Activated T-helper 1 cell treated with anti-CD3 and anti-CD28 coated beads, Interleukin-12 subunit alpha, Interleukin-12 subunit beta, Interleukin-2, Interleukin-4 antibody, amounts not matched to agents 30 ng/mL and 10 ng/mL and 1 ng/mL, durations not matched to agents 14 hours and 24 hours and 36 hours (primary cell): ENCODE data around the gene HECTD4. TPM values are rescaled to one million over a fixed set of nuclear protein-coding genes. Genes with fewer than 3 reads are reported as not detected.
"Not testable (repeated sequence)": the region's sequence is repeated elsewhere in the genome, so short reads cannot be mapped to it uniquely, and the experiment has no call there.

Experiments used
- DNase-seq: peaks from one replicate; pipeline ENCODE4 v3.0.0; 2021; ENCODE audit warnings: low spot score
- H3K27ac Mint-ChIP-seq: one replicate; pipeline ENCODE4 v1.8.0; 2021; ENCODE audit warnings: mild to moderate bottlenecking, mixed read lengths
- H3K27me3 Mint-ChIP-seq: one replicate; pipeline ENCODE4 v1.8.0; 2022; ENCODE audit warnings: mild to moderate bottlenecking, moderate library complexity, mixed read lengths; ENCODE audit not compliant: insufficient read depth
- H3K36me3 Mint-ChIP-seq: one replicate; pipeline ENCODE4 v1.8.0; 2021; ENCODE audit warnings: low read depth, mixed read lengths
- H3K4me1 Mint-ChIP-seq: one replicate; pipeline ENCODE4 v1.8.0; 2021; ENCODE audit warnings: low read depth, mixed read lengths
- H3K4me3 Mint-ChIP-seq: one replicate; pipeline ENCODE4 v1.8.0; 2021; ENCODE audit warnings: mild to moderate bottlenecking, moderate library complexity, mixed read lengths
- H3K9me3 Mint-ChIP-seq: one replicate; pipeline ENCODE4 v1.8.0; 2021; ENCODE audit warnings: mixed read lengths
- intact Hi-C: fragments of 100-400 bp; cut with micrococcal nuclease; formaldehyde crosslinking; loops from one replicate; pipeline ENCODE4 v1.15.1; 2024
- total RNA-seq: library from RNA; stranded (reverse); gene quantifications from 2 replicates; pipeline ENCODE4 v1.2.3, GENCODE V29; 2022

HECTD4 gene
- total RNA-seq, 1 donor from 2014 or later: 36.9 TPM

DNA sequence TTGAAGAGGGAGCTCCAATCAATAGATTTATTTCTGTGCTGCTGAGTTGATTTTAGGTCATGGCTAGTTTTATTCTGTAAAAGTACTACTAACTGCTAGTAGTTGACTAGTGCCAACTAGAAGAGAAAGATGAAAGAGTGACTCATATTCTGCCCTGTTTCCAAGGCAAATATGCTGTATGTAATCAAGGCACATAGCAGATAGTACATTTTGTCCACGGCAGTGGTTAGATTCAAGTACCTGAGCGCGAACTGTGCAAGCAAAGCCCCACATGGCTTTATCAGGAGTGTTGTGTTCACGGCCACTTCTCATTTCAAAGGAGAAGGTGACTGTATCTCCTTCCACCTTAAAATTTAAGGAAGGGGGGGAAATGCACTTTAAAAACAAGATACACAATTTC is 130.0 kb downstream of the HECTD4 start:
- no peak for DNase-seq
- Mint-ChIP-seq H3K36me3 (peaks cover 33% of the 10 kb centered on the region), H3K27ac (no peak overlapping the region), H3K4me1 (no peaks in the 10 kb centered on the region), H3K9me3 (no peaks in the 10 kb centered on the region), H3K27me3 (no peaks in the 10 kb centered on the region), H3K4me3 (no peak overlapping the region)
- intact Hi-C loops: no loop called here

- intact Hi-C loops: not testable (repeated sequence)
Measured at GRCh38 chr12:112244902-112245301, 137.3 kb downstream of the HECTD4 start.

DNA sequence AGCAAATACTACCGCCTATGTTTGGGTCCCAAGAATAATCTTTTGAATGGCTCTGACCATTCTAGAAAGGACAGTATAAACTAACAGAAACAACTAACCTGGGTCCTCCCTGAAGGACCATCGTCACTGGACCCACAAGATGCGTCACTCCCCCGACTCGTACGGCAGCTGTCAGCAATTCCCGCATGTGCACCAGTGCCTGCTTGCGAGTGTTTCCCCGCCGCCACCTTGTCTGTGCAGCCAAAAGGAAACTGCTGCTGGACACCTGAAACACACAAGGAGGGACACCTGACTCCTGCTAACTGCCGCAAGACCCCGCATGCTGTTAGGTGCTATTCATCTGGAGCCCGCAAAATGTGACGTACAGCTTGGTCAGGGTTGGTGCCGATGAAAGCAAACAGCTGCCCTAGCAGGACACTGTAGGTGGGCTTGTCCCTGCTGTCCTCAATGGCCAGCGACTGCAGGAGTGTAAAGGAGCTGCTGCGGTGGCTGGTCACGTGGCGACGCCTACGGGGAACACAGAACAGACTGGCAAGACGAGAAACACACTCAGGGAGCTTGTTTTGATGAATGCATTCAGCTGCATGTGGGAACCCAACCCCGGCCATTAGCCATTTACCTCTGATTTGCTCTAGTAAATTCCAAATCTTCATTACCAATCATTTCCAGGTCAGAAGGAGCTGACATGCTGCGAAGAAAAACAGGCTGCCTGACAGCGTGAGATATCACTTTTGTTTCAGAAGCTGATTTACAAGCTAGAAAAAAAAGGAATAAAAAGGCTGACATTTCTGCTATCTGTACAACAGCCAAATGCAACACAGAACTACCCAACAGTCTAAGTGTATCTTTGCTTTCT is 138.7 kb downstream of the HECTD4 start:
- Mint-ChIP-seq H3K9me3 (no peaks in the 10 kb centered on the region), H3K4me1 (no peaks in the 10 kb centered on the region), H3K4me3 (no peak overlapping the region), H3K27me3 (no peaks in the 10 kb centered on the region), H3K27ac (no peak overlapping the region), H3K36me3 (peaks cover 20% of the 10 kb centered on the region)
- no peak for DNase-seq
- intact Hi-C loops: no loop called here

More at GRCh38 chr12:112244902-112245301, 137.3 kb downstream of the HECTD4 start:
- H3K27ac Mint-ChIP-seq, H3K27me3 Mint-ChIP-seq, H3K4me1 Mint-ChIP-seq, H3K4me3 Mint-ChIP-seq, DNase-seq, H3K9me3 Mint-ChIP-seq: not testable (repeated sequence)
- peaks cover 21% of the 10 kb centered on the region for H3K36me3 Mint-ChIP-seq

DNA sequence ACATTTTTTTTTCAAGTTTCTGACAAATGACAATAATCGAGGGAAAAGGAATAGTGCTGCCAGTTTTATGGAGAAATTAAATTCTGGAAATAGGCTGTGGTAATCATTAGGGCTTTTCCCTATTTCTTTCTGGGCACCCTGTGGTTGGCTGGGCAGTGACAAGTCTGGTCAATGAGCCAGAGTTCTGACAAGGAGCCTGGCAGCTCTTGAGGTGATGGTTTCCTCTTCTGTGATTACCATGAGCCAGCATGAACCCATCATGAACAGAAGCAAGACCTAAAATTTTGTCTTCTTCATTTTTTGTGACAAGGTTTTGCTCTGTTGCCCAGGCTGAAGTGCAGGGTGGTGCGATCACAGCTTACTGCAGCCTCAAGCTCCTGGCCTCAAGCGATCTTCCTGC is 141.1 kb downstream of the HECTD4 start:
- H3K27me3 Mint-ChIP-seq: no peaks in the 10 kb centered on the region
- H3K36me3 Mint-ChIP-seq: peaks cover 30% of the 10 kb centered on the region
- H3K27ac Mint-ChIP-seq: no peak overlapping the region
- H3K4me3 Mint-ChIP-seq: no peak overlapping the region
- H3K9me3 Mint-ChIP-seq: no peaks in the 10 kb centered on the region
- no peaks in the 10 kb centered on the region for H3K4me1 Mint-ChIP-seq
- intact Hi-C loops: no loop called here
- DNase-seq: no peak

- no peak for DNase-seq
- Mint-ChIP-seq H3K4me1 (no peaks in the 10 kb centered on the region), H3K4me3 (no peak overlapping the region), H3K36me3 (peaks cover 35% of the 10 kb centered on the region), H3K27me3 (no peaks in the 10 kb centered on the region), H3K27ac (no peak overlapping the region), H3K9me3 (no peaks in the 10 kb centered on the region)
- intact Hi-C loops: no loop called here
Measured at GRCh38 chr12:112239881-112240280, 142.3 kb downstream of the HECTD4 start.

DNA sequence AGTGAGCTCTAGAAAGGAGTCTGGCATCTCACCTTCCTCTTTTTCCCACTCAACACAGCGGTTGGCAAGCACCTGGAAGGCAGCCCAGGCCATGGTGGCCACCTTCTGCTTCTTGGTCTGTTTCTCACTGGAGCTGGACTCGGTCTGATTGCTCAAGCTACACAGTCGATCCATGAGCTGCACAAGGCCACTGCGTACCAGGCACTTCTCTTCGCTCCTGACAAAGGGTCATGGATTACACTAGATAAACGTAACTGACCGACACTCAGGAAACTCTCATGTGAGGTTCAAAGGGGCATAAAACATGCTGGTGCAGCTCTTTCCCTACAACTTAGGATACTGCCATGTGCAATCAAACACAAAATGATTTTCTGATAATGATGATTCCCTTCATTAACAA is 143.2 kb downstream of the HECTD4 start:
- H3K27ac Mint-ChIP-seq: no peak overlapping the region
- H3K4me3 Mint-ChIP-seq: no peak overlapping the region
- no peaks in the 10 kb centered on the region for H3K27me3 Mint-ChIP-seq
- peaks cover 41% of the 10 kb centered on the region for H3K36me3 Mint-ChIP-seq
- H3K4me1 Mint-ChIP-seq: no peaks in the 10 kb centered on the region
- intact Hi-C loops: no loop called here
- H3K9me3 Mint-ChIP-seq: no peaks in the 10 kb centered on the region
- no peak for DNase-seq

DNA sequence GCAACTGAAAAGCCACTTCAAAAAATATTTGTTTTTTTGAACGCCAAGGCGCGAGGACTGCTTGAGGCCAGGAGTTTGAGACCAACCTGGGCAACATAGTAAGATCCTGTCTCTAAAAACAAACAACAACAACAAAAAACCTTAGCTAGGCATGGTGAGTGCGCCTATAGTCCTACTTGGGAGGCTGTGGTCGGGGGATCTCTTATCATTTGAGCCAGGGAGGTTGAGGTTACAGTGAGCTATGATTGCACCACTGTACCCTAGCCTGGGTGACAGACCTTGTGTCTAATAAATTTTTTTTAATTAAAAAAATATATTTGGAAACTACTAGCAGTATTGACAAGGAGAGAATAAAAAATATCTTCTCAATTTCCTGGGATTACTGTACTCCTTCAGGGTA is 143.8 kb downstream of the HECTD4 start:
- intact Hi-C loops: no loop called here
- H3K27me3 Mint-ChIP-seq: no peaks in the 10 kb centered on the region
- no peak overlapping the region for H3K27ac Mint-ChIP-seq
- no peak overlapping the region for H3K4me3 Mint-ChIP-seq
- peaks cover 40% of the 10 kb centered on the region for H3K36me3 Mint-ChIP-seq
- no peak for DNase-seq
- H3K9me3 Mint-ChIP-seq: no peaks in the 10 kb centered on the region
- H3K4me1 Mint-ChIP-seq: no peaks in the 10 kb centered on the region

- H3K36me3 Mint-ChIP-seq: peaks cover 34% of the 10 kb centered on the region
- no peak overlapping the region for H3K27ac Mint-ChIP-seq
- no peaks in the 10 kb centered on the region for H3K9me3 Mint-ChIP-seq
- no peaks in the 10 kb centered on the region for H3K4me1 Mint-ChIP-seq
- H3K27me3 Mint-ChIP-seq: no peaks in the 10 kb centered on the region
- intact Hi-C loops: no loop called here
- DNase-seq: no peak
- H3K4me3 Mint-ChIP-seq: no peak overlapping the region
Measured at GRCh38 chr12:112236786-112237185, 145.4 kb downstream of the HECTD4 start.

DNA sequence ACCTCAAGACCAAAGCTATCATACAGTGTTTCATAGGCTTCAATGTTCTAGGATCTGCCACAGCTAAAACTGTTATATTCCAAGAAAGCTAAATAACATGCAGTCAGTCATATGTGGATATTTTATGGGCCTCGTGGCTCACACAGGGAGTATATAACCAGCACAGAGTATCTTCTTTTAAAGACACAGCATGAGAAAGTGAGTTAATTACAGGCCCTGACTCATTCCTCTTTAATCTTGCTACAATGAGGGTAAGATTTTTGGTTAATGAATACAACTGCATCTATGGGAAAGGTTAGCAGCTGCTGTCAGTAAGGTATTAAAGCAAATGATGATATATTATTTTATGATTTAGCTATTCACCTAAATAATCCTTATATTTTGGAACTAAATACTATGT is 145.8 kb downstream of the HECTD4 start:
- no peak overlapping the region for H3K4me3 Mint-ChIP-seq
- no peaks in the 10 kb centered on the region for H3K4me1 Mint-ChIP-seq
- no peak overlapping the region for H3K27ac Mint-ChIP-seq
- peaks cover 33% of the 10 kb centered on the region for H3K36me3 Mint-ChIP-seq
- no peak for DNase-seq
- intact Hi-C loops: no loop called here
- no peaks in the 10 kb centered on the region for H3K9me3 Mint-ChIP-seq
- H3K27me3 Mint-ChIP-seq: no peaks in the 10 kb centered on the region

DNA sequence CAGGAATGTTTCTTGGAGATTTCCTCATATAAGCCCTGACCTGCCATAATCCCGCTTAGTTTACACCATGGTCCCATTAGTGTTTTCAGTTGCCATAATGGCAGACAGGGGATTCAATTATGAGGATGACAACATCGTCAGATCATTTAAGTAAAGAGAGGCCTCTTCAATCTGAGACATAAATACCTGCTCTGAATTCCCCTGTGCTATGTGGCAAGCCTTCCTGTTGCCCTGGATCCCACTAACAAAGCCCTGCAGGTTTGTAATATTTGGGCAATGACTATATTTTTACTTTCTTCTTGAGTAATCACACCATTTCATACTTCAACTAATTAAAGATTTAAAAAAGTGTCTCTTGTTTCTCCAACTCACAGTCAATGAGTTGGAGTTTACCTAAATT is 147.9 kb downstream of the HECTD4 start:
- no peak overlapping the region for H3K4me3 Mint-ChIP-seq
- DNase-seq: no peak
- peaks cover 42% of the 10 kb centered on the region for H3K36me3 Mint-ChIP-seq
- no peaks in the 10 kb centered on the region for H3K9me3 Mint-ChIP-seq
- intact Hi-C loops: no loop called here
- H3K27me3 Mint-ChIP-seq: no peaks in the 10 kb centered on the region
- no peaks in the 10 kb centered on the region for H3K4me1 Mint-ChIP-seq
- no peak overlapping the region for H3K27ac Mint-ChIP-seq

- no peak overlapping the region for H3K27ac Mint-ChIP-seq
- no peaks in the 10 kb centered on the region for H3K9me3 Mint-ChIP-seq
Measured at GRCh38 chr12:112233242-112233641, 149.0 kb downstream of the HECTD4 start.

GRCh38 chr12:112230136-112230535 is 152.1 kb downstream of the HECTD4 start:
- no peak overlapping the region for H3K4me3 Mint-ChIP-seq
- no peak overlapping the region for H3K27ac Mint-ChIP-seq
- peaks cover 34% of the 10 kb centered on the region for H3K36me3 Mint-ChIP-seq
- intact Hi-C loops: no loop called here
- no peaks in the 10 kb centered on the region for H3K27me3 Mint-ChIP-seq
- no peaks in the 10 kb centered on the region for H3K9me3 Mint-ChIP-seq
- no peaks in the 10 kb centered on the region for H3K4me1 Mint-ChIP-seq
- DNase-seq: no peak

More at GRCh38 chr12:112233242-112233641, 149.0 kb downstream of the HECTD4 start:
- no peaks in the 10 kb centered on the region for H3K27me3 Mint-ChIP-seq
- no peak overlapping the region for H3K4me3 Mint-ChIP-seq
- H3K36me3 Mint-ChIP-seq: peaks cover 47% of the 10 kb centered on the region
- H3K4me1 Mint-ChIP-seq: no peaks in the 10 kb centered on the region
- intact Hi-C loops: no loop called here
- DNase-seq: no peak

- H3K4me1 Mint-ChIP-seq: no peaks in the 10 kb centered on the region
- H3K4me3 Mint-ChIP-seq: no peak overlapping the region
- H3K36me3 Mint-ChIP-seq: peaks cover 18% of the 10 kb centered on the region
- intact Hi-C loops: no loop called here
- H3K27ac Mint-ChIP-seq: no peak overlapping the region
- no peaks in the 10 kb centered on the region for H3K9me3 Mint-ChIP-seq
- no peak for DNase-seq
- H3K27me3 Mint-ChIP-seq: no peaks in the 10 kb centered on the region
Measured at GRCh38 chr12:112226768-112227167, 155.5 kb downstream of the HECTD4 start.

DNA sequence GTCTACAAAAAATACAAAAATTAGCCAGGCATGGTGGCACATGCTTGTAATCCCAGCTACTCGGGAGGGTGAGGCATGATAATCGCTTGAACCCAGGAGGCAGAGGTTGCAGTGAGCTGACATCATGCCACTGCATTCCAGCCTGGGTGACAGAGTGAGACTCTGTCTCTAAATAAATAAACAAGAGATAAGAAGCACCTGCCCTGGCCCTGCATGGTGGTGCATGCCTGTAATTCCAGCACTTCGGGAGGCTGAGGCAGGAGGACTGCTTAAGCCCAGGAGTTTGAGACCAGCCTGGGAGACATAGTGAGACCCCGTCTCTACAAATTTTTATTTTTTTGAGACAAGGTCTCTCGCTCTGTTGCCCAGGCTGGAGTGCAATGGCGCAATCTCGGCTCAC is 161.6 kb downstream of the HECTD4 start:
- H3K4me3 Mint-ChIP-seq, H3K27me3 Mint-ChIP-seq, DNase-seq, H3K27ac Mint-ChIP-seq, H3K9me3 Mint-ChIP-seq, H3K4me1 Mint-ChIP-seq, intact Hi-C loops: not testable (repeated sequence)
- H3K36me3 Mint-ChIP-seq: peaks cover 16% of the 10 kb centered on the region
